GM12878 (cell line): ENCODE data around the gene PRAMEF9. TPM values are rescaled to one million over a fixed set of nuclear protein-coding genes. Genes with fewer than 3 reads are reported as not detected.
"Not testable (repeated sequence)": the region's sequence is repeated elsewhere in the genome, so short reads cannot be mapped to it uniquely, and the experiment has no call there.

Experiments
- ATAC-seq: fragments of 200-7000 bp; cut with Tn5 transposase; 3 replicates; pipeline ENCODE4 v1.9.1; 2020; ENCODE audit warnings: mild to moderate bottlenecking, moderate library complexity
- Bru-seq: library from RNA; stranded (reverse); fragments of 400-500 nt; gene quantifications from one replicate; lab custom pipeline; 2021; lab: Mats Ljungman, UMichigan
- BruChase-seq, 2 experiments: library from RNA; stranded (reverse); fragments of 400-500 nt; gene quantifications; one replicate each; lab custom pipeline; 2021; lab: Mats Ljungman, UMichigan
- BruUV-seq: library from RNA; stranded (reverse); fragments of 400-500 nt; replicated peaks from 2 replicates; lab custom pipeline; 2021; lab: Mats Ljungman, UMichigan
- CTCF ChIA-PET: fragments of 300-600 bp; sonication (Branson Sonifier 250); formaldehyde crosslinking; extraction: SDS; loops from one replicate; lab custom pipeline; 2021; ENCODE audit warnings: inconsistent platforms; lab: Yijun Ruan, JAX
- POLR2A ChIA-PET: fragments of 350-600 bp; formaldehyde crosslinking; extraction: SDS; loops from one replicate; lab custom pipeline; 2021; ENCODE audit warnings: inconsistent platforms; lab: Charles Lee
- RAD21 ChIA-PET: fragments of 300-600 bp; sonication (Branson Sonifier 250); formaldehyde crosslinking; loops from one replicate; lab custom pipeline; 2023; ENCODE audit warnings: antibody characterized with exemption; ENCODE audit not compliant: unreplicated experiment; lab: Charles Lee
- SMC1A ChIA-PET: fragments of 300-600 bp; sonication (Branson Sonifier 250); formaldehyde crosslinking; loops from one replicate; lab custom pipeline; 2023; ENCODE audit not compliant: unreplicated experiment, uncharacterized antibody; lab: Charles Lee
- DNase-seq: peaks from one replicate; pipeline ENCODE4 v3.0.0-alpha.2; 2011; ENCODE audit warnings: low read depth, low spot score
- FAIRE-seq: peaks from 3 replicates; lab custom pipeline; 2011; peaks lifted over from hg19 to GRCh38; lab: Jason Lieb, UNC
- H2AFZ ChIP-seq: 2 replicates; pipeline ENCODE4 v1.6.0; 2011; ENCODE audit warnings: low read depth, low read length, control low read depth; ENCODE audit not compliant: control insufficient read depth
- H3K27ac ChIP-seq: 2 replicates; pipeline ENCODE4 v1.5.1; 2011; ENCODE audit warnings: control low read depth; ENCODE audit not compliant: control insufficient read depth, insufficient read depth
- H3K27me3 ChIP-seq, 2 experiments: replicated peaks in 1 of 2; 2 replicates each; pipeline versions ENCODE4 v1.6.0 to v1.6.1; 2011; ENCODE audit warnings: low read length in 1 of 2; ENCODE audit not compliant: control insufficient read depth in 2 of 2, insufficient read depth in 2 of 2
- H3K36me3 ChIP-seq, 2 experiments: 2 replicates each; pipeline ENCODE4 v1.5.1; 2011; ENCODE audit warnings: low read length in 1 of 2; ENCODE audit not compliant: control insufficient read depth in 2 of 2, insufficient read depth in 2 of 2
- H3K4me1 ChIP-seq: 2 replicates; pipeline ENCODE4 v1.6.1; 2011; ENCODE audit warnings: mild to moderate bottlenecking, low read length, moderate library complexity, mixed read lengths; ENCODE audit not compliant: control insufficient read depth, insufficient read depth
- H3K4me2 ChIP-seq: 2 replicates; pipeline ENCODE4 v1.6.0; 2011; ENCODE audit warnings: control low read depth; ENCODE audit not compliant: control insufficient read depth, insufficient read depth
- H3K4me3 ChIP-seq: fragments of 200-600 bp; sonication (generic); 2 replicates; pipeline ENCODE4 v1.5.1; 2016
- H3K79me2 ChIP-seq: 2 replicates; pipeline ENCODE4 v1.6.0; 2011; ENCODE audit warnings: low read length; ENCODE audit not compliant: control insufficient read depth, insufficient read depth
- H3K9ac ChIP-seq: 2 replicates; pipeline ENCODE4 v1.8.0; 2011; ENCODE audit warnings: low read length, control low read depth, mixed read lengths; ENCODE audit not compliant: control insufficient read depth, insufficient read depth
- H3K9me3 ChIP-seq: replicated peaks from 3 replicates; pipeline ENCODE4 v1.5.1; 2011; ENCODE audit warnings: mild to moderate bottlenecking, low read length; ENCODE audit not compliant: control insufficient read depth, insufficient read depth
- H4K20me1 ChIP-seq: 2 replicates; pipeline ENCODE4 v1.6.0; 2011; ENCODE audit not compliant: control insufficient read depth, insufficient read depth
- WGBS: methylation state at CpG from one replicate; pipeline ENCODE4 v1.1.6; 2016; ENCODE audit warnings: low lambda C conversion rate; ENCODE audit not compliant: insufficient replicate concordance, insufficient coverage; ENCODE audit errors: missing lambda C conversion rate; 5-methylcytosine and 5-hydroxymethylcytosine counted together
- in situ Hi-C: fragments of 300-500 bp; cut with MboI; formaldehyde crosslinking; loops from 9 replicates; pipeline ENCODE4 v1.14.3; 2018; ENCODE audit warnings: mixed read lengths
- intact Hi-C: fragments of 100-400 bp; cut with micrococcal nuclease; formaldehyde crosslinking; loops from one replicate; pipeline ENCODE4 v1.14.2; 2022; ENCODE audit not compliant: unreplicated experiment
- long read RNA-seq, 2 experiments: library from polyadenylated mRNA; unstranded; transcript quantifications; one replicate each; pipeline ENCODE4 v2.0.0, GENCODE V29; 2019 to 2020
- polyA minus RNA-seq, 3 experiments: library from RNA; depleted of rRNA, polyadenylated mRNA; stranded (reverse); fragments of >200 nt; gene quantifications; 2 replicates each; pipeline ENCODE4 v1.2.3, GENCODE V29; 2011
- polyA plus RNA-seq, 11 experiments: library from polyadenylated mRNA; depleted of rRNA in 4 of 11; unstranded in 6 of 11; stranded (reverse) in 5 of 11; fragments of >200 nt; fragmentation: Nextera tagmentation in 4 of 11; fragmentation: Illumina TruSeq in 1 of 11; extraction: Ambion mirVana in 4 of 11; extraction: Trizol in 1 of 11; gene quantifications; 1 replicate in 1 of 11; 2 replicates in 10 of 11; pipeline versions ENCODE4 v1.2.1 to v1.2.3, GENCODE V29; 2011 to 2016; ENCODE audit warnings: inconsistent platforms in 2 of 11, missing spikeins in 2 of 11, low read depth in 1 of 11
- total RNA-seq, 4 experiments: library from RNA; depleted of rRNA in 3 of 4; stranded (reverse); fragments of >200 nt in 3 of 4; fragmentation: Illumina TruSeq in 1 of 4; extraction: Trizol in 1 of 4; gene quantifications; 2 replicates each; pipeline versions ENCODE4 v1.2.1 to v1.2.3, GENCODE V29; 2013 to 2021

The PRAMEF9 gene
- total RNA-seq (2013; cell fraction: nucleolus; rRNA removed), result not detected in 2 replicates
- total RNA-seq (2014; rRNA removed) (not detected in 2 replicates), total RNA-seq (2014; rRNA removed; fragmentation: Illumina TruSeq; extraction: Trizol) (not detected in 2 replicates), total RNA-seq (2021) (not detected in 2 replicates), polyA plus RNA-seq (2011; rRNA removed) (not detected in 2 replicates), polyA plus RNA-seq (2014; fragmentation: Illumina TruSeq; extraction: Trizol) (not detected in 2 replicates), polyA plus RNA-seq (2014; fragmentation: Nextera tagmentation; extraction: Ambion mirVana) (not detected), polyA plus RNA-seq (2014; rRNA removed) (not detected in 2 replicates), polyA plus RNA-seq (2016; fragmentation: Nextera tagmentation; extraction: Ambion mirVana) (not detected), polyA minus RNA-seq (2011; rRNA and poly(A)+ RNA removed) (not detected in 2 replicates), Bru-seq, nascent RNA (not detected), BruChase-seq, experiment 1, labeled RNA remaining after a 6-hour chase (not detected), BruChase-seq, experiment 2, labeled RNA remaining after a 2-hour chase (not detected)
- not detected for polyA plus RNA-seq (2011; ENCODE audit: low read depth)
- polyA plus RNA-seq (2011; cell fraction: cytosol; rRNA removed), result not detected in 2 replicates
- polyA plus RNA-seq (2011; cell fraction: nucleus; rRNA removed), result not detected in 2 replicates
- polyA plus RNA-seq (2012), result not detected in 2 replicates
- polyA minus RNA-seq (2011; cell fraction: cytosol; rRNA and poly(A)+ RNA removed), result not detected in 2 replicates
- polyA minus RNA-seq (2011; cell fraction: nucleus; rRNA and poly(A)+ RNA removed), result not detected in 2 replicates
- long read RNA-seq, experiment 1, result 0 reads
- long read RNA-seq, experiment 2, result 0 reads

- H4K20me1 ChIP-seq, H3K27me3 ChIP-seq, H3K27ac ChIP-seq, H3K9me3 ChIP-seq, CTCF ChIA-PET, H3K79me2 ChIP-seq, H3K9ac ChIP-seq, H2AFZ ChIP-seq, H3K4me3 ChIP-seq, ATAC-seq, H3K4me1 ChIP-seq, FAIRE-seq, H3K36me3 ChIP-seq, H3K4me2 ChIP-seq, SMC1A ChIA-PET, RAD21 ChIA-PET, DNase-seq, intact Hi-C loops, POLR2A ChIA-PET, in situ Hi-C loops, BruUV-seq: not testable (repeated sequence)
- 23% methylated on average over 2 of the region's 2 CpGs for WGBS
Measured at GRCh38 chr1:13171548-13171947, at the start of gene PRAMEF9. Gene PRAMEF9 (plus strand): TSS chr1:13171848. CDS start chr1:13175281, 3,433 bp downstream.

DNA sequence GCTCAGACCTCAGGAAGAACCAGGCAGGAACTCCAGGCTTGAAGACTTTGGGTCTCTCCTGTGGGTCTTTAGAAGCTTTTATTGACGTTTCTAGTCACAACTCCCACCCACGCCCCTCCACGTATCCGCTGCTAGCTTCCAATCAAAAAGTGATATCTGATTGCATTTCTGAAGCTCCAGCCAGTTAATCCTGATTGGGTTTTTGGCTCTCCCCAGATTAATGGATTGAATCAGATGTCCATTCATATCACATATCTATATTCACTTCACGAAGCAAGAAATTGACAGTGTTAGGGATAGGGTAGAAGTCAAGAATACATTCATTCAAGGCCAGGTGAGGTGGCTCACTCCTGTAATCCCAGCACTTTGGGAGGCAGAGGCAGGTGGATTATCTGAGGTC lies 15.7 kb upstream of the PRAMEF9 start, which contains the start of gene PRAMEF26:
Gene PRAMEF26 (minus strand): TSS at position 101 of the 400 bp plus-strand sequence. CDS start 2,914 bp downstream, outside the sequence.
- H3K36me3 ChIP-seq, ATAC-seq, POLR2A ChIA-PET, H3K4me1 ChIP-seq, H4K20me1 ChIP-seq, DNase-seq, H3K79me2 ChIP-seq, in situ Hi-C loops, RAD21 ChIA-PET, H3K9ac ChIP-seq, H3K27me3 ChIP-seq, H2AFZ ChIP-seq, CTCF ChIA-PET, intact Hi-C loops, SMC1A ChIA-PET, FAIRE-seq, H3K4me3 ChIP-seq, H3K4me2 ChIP-seq, BruUV-seq, H3K9me3 ChIP-seq, H3K27ac ChIP-seq: not testable (repeated sequence)
- 0% methylated on average over 1 of the region's 5 CpGs for WGBS

- CTCF ChIA-PET, H3K27ac ChIP-seq, H3K4me1 ChIP-seq, SMC1A ChIA-PET, DNase-seq, intact Hi-C loops, H2AFZ ChIP-seq, H3K79me2 ChIP-seq, in situ Hi-C loops, BruUV-seq, H3K27me3 ChIP-seq, ATAC-seq, H3K4me2 ChIP-seq, H3K36me3 ChIP-seq, H3K9me3 ChIP-seq, RAD21 ChIA-PET, FAIRE-seq, POLR2A ChIA-PET, H4K20me1 ChIP-seq, H3K9ac ChIP-seq, H3K4me3 ChIP-seq: not testable (repeated sequence)
- WGBS, result no CpG with 5 or more reads among the region's 8 CpGs
Measured at GRCh38 chr1:13165531-13165930, 6.1 kb upstream of the PRAMEF9 start, which contains the start of gene HNRNPCL4. Gene HNRNPCL4 (minus strand): TSS chr1:13165631. CDS start chr1:13165467, 164 bp downstream.
